Activated naive CD8-positive, alpha-beta T cell treated with anti-CD3 and anti-CD28 coated beads, Interleukin-2, amount 10 ng/mL, durations not matched to agents 7 days and 5 days (primary cell): ENCODE results near the gene POFUT2. TPM values are rescaled to one million over a fixed set of nuclear protein-coding genes. Genes with fewer than 3 reads are reported as not detected.
"Not testable (repeated sequence)": the region's sequence is repeated elsewhere in the genome, so short reads cannot be mapped to it uniquely, and the experiment has no call there.

Source experiments
- ATAC-seq: fragments of 150-1000 bp; cut with Tn5 transposase; one replicate; pipeline ENCODE4 v1.10.0; 2021; ENCODE audit warnings: low read depth, moderate library complexity
- POLR2A ChIA-PET: fragments of 350-600 bp; sonication (Branson Sonifier 250); formaldehyde crosslinking; loops from one replicate; lab custom pipeline; 2021; ENCODE audit warnings: antibody characterized with exemption; lab: Charles Lee
- DNase-seq: peaks from one replicate; pipeline ENCODE4 v3.0.0; 2021
- H3K27ac Mint-ChIP-seq: one replicate; pipeline ENCODE4 v1.8.0; 2022; ENCODE audit warnings: mild to moderate bottlenecking, mixed read lengths
- H3K27me3 Mint-ChIP-seq: one replicate; pipeline ENCODE4 v1.8.0; 2022; ENCODE audit warnings: mild to moderate bottlenecking, moderate library complexity, mixed read lengths
- H3K36me3 Mint-ChIP-seq: one replicate; pipeline ENCODE4 v1.8.0; 2021; ENCODE audit warnings: mild to moderate bottlenecking, mixed read lengths
- H3K4me1 Mint-ChIP-seq: one replicate; pipeline ENCODE4 v1.8.0; 2021; ENCODE audit warnings: mixed read lengths
- H3K4me3 Mint-ChIP-seq: one replicate; pipeline ENCODE4 v1.8.0; 2022; ENCODE audit warnings: mild to moderate bottlenecking, moderate library complexity, mixed read lengths
- H3K9me3 Mint-ChIP-seq: one replicate; pipeline ENCODE4 v1.8.0; 2021; ENCODE audit warnings: mixed read lengths
- total RNA-seq, 2 experiments: library from RNA; stranded (reverse); gene quantifications; one replicate each; pipeline ENCODE4 v1.2.3, GENCODE V29; 2021

The POFUT2 gene
- total RNA-seq, 2 experiments from 2014 or later, result 26.0 to 27.0 TPM

DNA sequence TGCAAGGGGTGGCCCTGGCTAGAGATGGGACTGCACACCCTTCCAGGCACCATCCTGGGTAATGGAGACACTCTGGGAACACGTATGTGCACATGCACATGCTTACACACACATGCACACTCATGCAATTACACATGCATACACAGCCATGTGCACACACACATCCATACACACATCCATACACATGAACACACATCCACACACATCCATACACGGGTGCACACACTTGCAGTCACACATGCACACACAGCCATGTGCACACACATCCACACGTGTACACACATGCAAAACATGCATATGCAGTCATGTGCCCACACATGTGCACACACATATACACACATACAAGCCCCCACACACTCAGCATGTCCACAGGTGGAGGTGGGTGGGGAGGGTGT lies 22.3 kb upstream of the POFUT2 start:
- POLR2A ChIA-PET, result interaction anchor here (1.0 kb wide), 1 partner anchor 17 kb away, joined by 3 read pairs; no protein-coding TSS in a partner anchor
- H3K4me3 Mint-ChIP-seq, result no peak overlapping the region
- DNase-seq, result no peak
- no peak for ATAC-seq
- no peak overlapping the region for H3K27ac Mint-ChIP-seq
- H3K27me3 Mint-ChIP-seq, result peaks cover 12% of the 10 kb centered on the region
- no peaks in the 10 kb centered on the region for H3K36me3 Mint-ChIP-seq
- H3K4me1 Mint-ChIP-seq, result peaks cover 1% of the 10 kb centered on the region
- no peaks in the 10 kb centered on the region for H3K9me3 Mint-ChIP-seq

GRCh38 chr21:45309069-45309986 lies 21.6 kb upstream of the POFUT2 start:
- ATAC-seq, result no peak
- POLR2A ChIA-PET, result interaction anchor here (1.0 kb wide), 1 partner anchor 17 kb away, joined by 3 read pairs; no protein-coding TSS in a partner anchor
- no peak overlapping the region for H3K27ac Mint-ChIP-seq
- H3K4me1 Mint-ChIP-seq, result peaks cover 1% of the 10 kb centered on the region
- H3K27me3 Mint-ChIP-seq, result peaks cover 12% of the 10 kb centered on the region
- H3K9me3 Mint-ChIP-seq, result no peaks in the 10 kb centered on the region
- DNase-seq, result peak; percentile 58
- no peak overlapping the region for H3K4me3 Mint-ChIP-seq
- H3K36me3 Mint-ChIP-seq, result no peaks in the 10 kb centered on the region

GRCh38 chr21:45308194-45309068 lies 20.7 kb upstream of the POFUT2 start:
- POLR2A ChIA-PET, result no interaction called here
- Mint-ChIP-seq H3K4me1 (peaks cover 1% of the 10 kb centered on the region), H3K36me3 (no peaks in the 10 kb centered on the region), H3K4me3 (no peak overlapping the region), H3K27ac (no peak overlapping the region), H3K9me3 (no peaks in the 10 kb centered on the region), H3K27me3 (peaks cover 6% of the 10 kb centered on the region)
- no peak for ATAC-seq
- DNase-seq, result peak; percentile 30

GRCh38 chr21:45307597-45308158 lies 20.0 kb upstream of the POFUT2 start:
- ATAC-seq, H3K36me3 Mint-ChIP-seq, H3K27ac Mint-ChIP-seq, H3K4me1 Mint-ChIP-seq, DNase-seq, POLR2A ChIA-PET, H3K27me3 Mint-ChIP-seq, H3K4me3 Mint-ChIP-seq, H3K9me3 Mint-ChIP-seq: not testable (repeated sequence)

DNA sequence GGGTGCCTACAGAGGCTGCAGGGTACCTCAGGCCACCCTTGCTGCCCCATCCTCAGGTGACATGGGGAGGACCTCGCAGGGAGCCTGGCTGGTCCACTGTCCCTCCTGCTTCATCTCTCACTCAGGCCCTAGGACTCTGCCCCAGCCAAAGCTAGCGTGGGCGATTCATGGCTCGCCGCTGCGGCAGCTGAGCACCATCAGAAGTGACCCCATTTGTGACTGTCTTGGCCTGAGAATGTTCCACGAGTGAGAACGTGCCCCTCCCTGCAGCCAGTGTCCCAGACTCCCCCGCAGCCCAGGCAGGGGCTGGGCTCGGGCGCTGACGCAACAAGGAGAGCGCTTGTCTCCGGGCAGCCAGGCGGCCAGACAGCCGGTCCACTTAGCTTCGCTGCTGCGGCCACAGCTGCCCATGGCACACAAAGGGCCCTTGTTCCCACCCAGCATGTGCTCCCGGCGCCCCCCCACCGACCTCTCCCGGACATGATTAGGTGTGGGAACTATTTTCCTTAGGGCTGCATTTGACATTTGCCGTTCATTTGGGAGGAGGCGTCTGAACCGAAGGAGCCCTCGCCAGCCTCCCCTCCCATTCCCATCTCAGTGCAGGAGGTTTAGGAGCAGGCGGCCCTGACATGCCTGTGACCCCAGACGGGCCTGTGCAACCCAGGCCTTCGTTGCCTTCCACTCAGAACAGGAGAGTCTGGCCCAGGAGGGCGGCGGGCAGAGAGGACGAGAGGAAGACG lies 19.3 kb upstream of the POFUT2 start:
- H3K4me3 Mint-ChIP-seq, result no peak overlapping the region
- DNase-seq (peak; percentile 12), ATAC-seq (no peak)
- peaks cover 1% of the 10 kb centered on the region for H3K4me1 Mint-ChIP-seq
- H3K27ac Mint-ChIP-seq, result no peak overlapping the region
- H3K9me3 Mint-ChIP-seq, result no peaks in the 10 kb centered on the region
- H3K36me3 Mint-ChIP-seq, result no peaks in the 10 kb centered on the region
- POLR2A ChIA-PET, result no interaction called here
- H3K27me3 Mint-ChIP-seq, result peaks cover 3% of the 10 kb centered on the region

DNA sequence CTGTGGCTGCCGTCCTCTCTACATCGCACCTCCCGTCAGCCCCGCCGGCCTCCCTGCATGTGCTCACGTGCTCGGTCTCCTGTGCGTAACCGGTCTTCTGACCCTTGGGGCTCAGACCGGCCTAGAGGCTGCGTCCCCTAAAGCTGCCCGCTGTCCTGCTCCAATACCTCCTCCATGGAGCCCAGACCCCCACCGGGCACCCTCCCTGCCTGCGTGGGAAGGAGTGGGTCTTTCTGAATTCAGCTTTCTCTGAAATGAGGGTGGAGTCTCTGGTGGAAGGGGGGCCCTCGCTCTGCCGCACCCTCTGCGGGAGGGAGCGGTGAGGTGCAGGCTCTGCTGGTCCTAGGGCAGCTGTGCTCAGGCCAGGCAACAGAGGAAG lies 18.7 kb upstream of the POFUT2 start:
- peaks cover 1% of the 10 kb centered on the region for H3K4me1 Mint-ChIP-seq
- POLR2A ChIA-PET, result no interaction called here

GRCh38 chr21:45305836-45306235 lies 18.1 kb upstream of the POFUT2 start:
- no peaks in the 10 kb centered on the region for H3K27me3 Mint-ChIP-seq
- peaks cover 1% of the 10 kb centered on the region for H3K4me1 Mint-ChIP-seq
- DNase-seq (peak; percentile 10), ATAC-seq (no peak)
- H3K9me3 Mint-ChIP-seq, result no peaks in the 10 kb centered on the region
- POLR2A ChIA-PET, result interaction anchor here (1.0 kb wide), 1 partner anchor 18 kb away, joined by 5 read pairs; the partner anchor contains the start of gene POFUT2
- H3K36me3 Mint-ChIP-seq, result no peaks in the 10 kb centered on the region
- no peak overlapping the region for H3K27ac Mint-ChIP-seq
- H3K4me3 Mint-ChIP-seq, result no peak overlapping the region

More for the DNA sequence above, 18.7 kb upstream of the POFUT2 start:
- Mint-ChIP-seq H3K27me3 (no peaks in the 10 kb centered on the region), H3K4me3 (no peak overlapping the region), H3K36me3 (no peaks in the 10 kb centered on the region), H3K27ac (no peak overlapping the region), H3K9me3 (no peaks in the 10 kb centered on the region)
- peak; percentile 8 for DNase-seq
- ATAC-seq, result no peak

- ATAC-seq (peak; percentile 66), DNase-seq (peak; percentile 33)
- POLR2A ChIA-PET, result interaction anchor here (1.0 kb wide), 1 partner anchor 17 kb away, joined by 5 read pairs; the partner anchor contains the start of gene POFUT2
- Mint-ChIP-seq H3K36me3 (no peaks in the 10 kb centered on the region), H3K4me3 (peak overlapping the region; percentile 46), H3K27me3 (no peaks in the 10 kb centered on the region), H3K4me1 (peaks cover 1% of the 10 kb centered on the region), H3K27ac (peak overlapping the region; percentile 67), H3K9me3 (no peaks in the 10 kb centered on the region)
Observed at GRCh38 chr21:45304945-45305344, 17.2 kb upstream of the POFUT2 start.

GRCh38 chr21:45304476-45304830 lies 16.8 kb upstream of the POFUT2 start:
- H3K9me3 Mint-ChIP-seq, result no peaks in the 10 kb centered on the region
- no peak overlapping the region for H3K27ac Mint-ChIP-seq
- ATAC-seq, result no peak
- no peaks in the 10 kb centered on the region for H3K36me3 Mint-ChIP-seq
- H3K4me3 Mint-ChIP-seq, result no peak overlapping the region
- no peak for DNase-seq
- H3K27me3 Mint-ChIP-seq, result no peaks in the 10 kb centered on the region
- H3K4me1 Mint-ChIP-seq, result peaks cover 1% of the 10 kb centered on the region
- POLR2A ChIA-PET, result no interaction called here

- Mint-ChIP-seq H3K36me3 (no peaks in the 10 kb centered on the region), H3K27me3 (no peaks in the 10 kb centered on the region), H3K4me3 (no peak overlapping the region), H3K4me1 (no peaks in the 10 kb centered on the region), H3K9me3 (no peaks in the 10 kb centered on the region), H3K27ac (no peak overlapping the region)
- POLR2A ChIA-PET, result interaction anchor here (1.2 kb wide), 1 partner anchor 16 kb away, joined by 4 read pairs; the partner anchor contains the start of gene POFUT2
- ATAC-seq (no peak), DNase-seq (peak; percentile 24)
Observed at GRCh38 chr21:45303751-45304475, 16.2 kb upstream of the POFUT2 start.

DNA sequence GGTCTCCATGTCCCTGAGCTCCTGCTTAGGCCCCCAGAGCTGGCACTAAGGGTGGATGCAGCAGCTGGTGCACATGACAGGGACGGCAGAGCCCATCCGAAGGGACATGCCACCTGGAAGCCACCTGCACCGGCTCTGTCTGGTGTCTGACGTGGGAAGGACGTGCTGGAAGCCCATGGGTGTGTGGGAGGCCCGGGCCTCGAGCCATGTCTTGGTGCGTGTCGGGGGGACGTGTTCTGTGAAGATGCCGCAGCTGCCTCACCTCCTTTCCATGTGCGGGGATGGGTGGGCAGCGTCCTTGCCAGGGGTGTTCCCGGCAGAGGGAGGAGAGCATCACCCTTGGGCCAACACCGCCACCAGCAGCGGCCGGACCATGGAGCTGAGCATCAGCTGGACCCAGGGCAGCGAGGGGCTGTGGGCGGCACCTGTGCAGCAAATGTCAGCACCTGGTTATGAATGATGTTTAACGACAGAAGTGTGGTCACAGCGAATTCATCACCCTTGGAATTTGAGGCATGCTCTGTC lies 15.5 kb upstream of the POFUT2 start:
- no peak for ATAC-seq
- no peaks in the 10 kb centered on the region for H3K9me3 Mint-ChIP-seq
- H3K27ac Mint-ChIP-seq, result no peak overlapping the region
- no peak overlapping the region for H3K4me3 Mint-ChIP-seq
- no peaks in the 10 kb centered on the region for H3K27me3 Mint-ChIP-seq
- DNase-seq, result peak; percentile 27
- H3K4me1 Mint-ChIP-seq, result no peaks in the 10 kb centered on the region
- H3K36me3 Mint-ChIP-seq, result no peaks in the 10 kb centered on the region
- POLR2A ChIA-PET, result interaction anchor here (1.2 kb wide), 1 partner anchor 15 kb away, joined by 4 read pairs; the partner anchor contains the start of gene POFUT2
